NCI-H446 treated with DMSO at 0.1 percent for 48 hours (cell line): Measurements from ENCODE around the gene CD69.
"Not testable (repeated sequence)": the region's sequence is repeated elsewhere in the genome, so short reads cannot be mapped to it uniquely, and the experiment has no call there.

ENCODE experiments used
- DNase-seq: peaks from one replicate; lab custom pipeline; 2025; lab: John Stamatoyannopoulos, UW

CD69 gene

DNA sequence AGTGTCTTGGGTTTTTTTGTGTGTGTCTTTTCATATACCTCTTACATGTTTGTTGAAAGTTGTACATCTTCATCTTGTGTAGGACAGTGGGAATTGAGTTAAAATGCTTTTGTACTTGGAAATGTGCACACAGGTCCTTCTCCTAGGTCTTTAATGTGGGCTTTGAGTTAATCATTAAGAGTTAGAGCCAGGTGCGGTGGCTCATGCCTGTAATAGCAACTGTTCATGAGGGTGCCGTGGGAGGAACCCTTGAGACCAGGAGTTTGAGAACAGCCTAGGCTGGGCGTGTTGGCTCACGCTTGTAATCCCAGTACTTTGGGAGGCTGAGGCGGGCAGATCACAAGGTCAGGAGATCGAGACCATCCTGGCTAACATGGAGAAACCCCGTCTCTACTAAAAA lies 41.7 kb downstream of the CD69 start:
- DNase-seq = no peak

DNA sequence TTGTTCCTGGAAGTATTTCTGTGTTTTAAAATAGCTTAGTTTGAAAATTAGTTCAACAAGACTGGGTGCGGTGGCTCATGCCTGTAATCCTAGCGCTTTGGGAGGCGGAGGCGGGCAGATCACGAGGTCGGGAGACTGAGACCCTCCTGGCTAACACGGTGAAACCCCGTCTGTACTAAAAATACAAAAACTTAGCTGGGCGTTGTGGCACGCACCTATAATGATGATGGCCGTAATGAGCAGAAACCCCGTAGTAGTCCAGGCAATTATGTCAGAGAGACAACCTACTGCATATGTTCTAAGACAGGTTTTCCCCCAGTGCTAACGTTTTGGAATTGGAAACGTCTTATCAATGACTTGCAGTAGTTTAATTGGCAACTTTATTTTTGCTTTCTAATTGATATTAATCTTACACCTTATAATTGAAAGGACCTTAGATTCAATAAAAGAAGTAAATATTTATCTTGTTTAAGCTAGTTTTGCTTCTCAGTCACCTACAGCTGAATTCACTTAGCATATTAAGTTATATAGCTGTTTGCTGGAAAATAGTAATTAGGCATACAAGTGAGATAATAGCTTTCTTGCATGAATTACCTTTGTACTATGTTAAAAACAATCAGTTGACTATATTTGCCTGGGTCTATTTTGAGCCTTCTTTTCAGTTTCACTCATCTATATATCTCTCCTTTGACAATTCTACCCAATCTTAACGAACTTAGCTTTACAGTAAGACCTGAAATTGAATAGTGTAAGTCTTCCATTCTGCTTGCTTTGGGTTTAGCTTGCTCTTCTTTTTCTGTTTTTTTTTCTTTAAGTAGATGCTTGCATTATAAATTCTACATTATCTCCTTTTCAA lies 43.4 kb downstream of the CD69 start:
- DNase-seq = no peak

DNA sequence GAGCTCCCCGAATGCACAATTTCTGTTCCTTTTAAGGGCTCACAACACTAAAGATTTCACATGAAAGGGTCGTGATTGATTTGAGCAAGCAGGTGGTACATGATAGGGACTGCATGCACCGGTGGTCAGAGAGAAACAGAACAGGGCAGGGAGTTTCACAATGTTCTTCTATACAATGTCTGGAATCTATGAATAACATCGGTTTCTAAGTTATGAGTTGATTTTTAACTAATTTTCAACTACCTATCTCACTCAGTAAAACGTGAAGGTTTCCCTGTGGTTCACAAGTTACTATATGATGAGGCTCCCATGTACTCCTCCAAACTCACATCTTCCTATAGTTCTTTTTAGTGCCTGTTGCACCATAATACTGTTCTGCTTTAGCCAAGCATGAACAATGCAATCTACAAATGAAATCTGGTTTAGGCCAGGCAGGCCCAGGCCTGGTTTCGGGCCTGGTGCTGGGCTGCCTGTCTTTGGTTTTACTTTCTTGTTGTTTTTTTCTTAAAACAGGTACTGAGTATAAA lies 47.6 kb downstream of the CD69 start:
- DNase-seq = not testable (repeated sequence)

DNA sequence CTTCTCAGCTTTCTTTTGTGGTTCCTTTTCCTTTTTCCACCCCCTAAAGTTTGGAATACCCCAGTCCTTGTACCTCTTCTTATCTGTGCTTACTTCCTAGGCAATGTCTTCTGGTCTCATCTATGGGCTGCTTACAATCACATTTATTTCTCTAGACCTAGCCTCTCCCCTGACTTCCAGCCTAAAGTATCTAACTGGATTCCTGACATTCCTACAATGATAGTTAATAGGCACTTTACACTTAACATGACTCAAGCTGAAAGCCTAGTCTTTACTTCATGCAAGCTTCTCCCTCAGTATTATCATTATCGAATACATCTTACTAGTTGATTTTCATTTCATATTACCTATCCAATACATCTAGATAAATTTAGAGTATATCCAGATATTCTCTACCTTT lies 49.0 kb downstream of the CD69 start:
- no peak for DNase-seq

DNA sequence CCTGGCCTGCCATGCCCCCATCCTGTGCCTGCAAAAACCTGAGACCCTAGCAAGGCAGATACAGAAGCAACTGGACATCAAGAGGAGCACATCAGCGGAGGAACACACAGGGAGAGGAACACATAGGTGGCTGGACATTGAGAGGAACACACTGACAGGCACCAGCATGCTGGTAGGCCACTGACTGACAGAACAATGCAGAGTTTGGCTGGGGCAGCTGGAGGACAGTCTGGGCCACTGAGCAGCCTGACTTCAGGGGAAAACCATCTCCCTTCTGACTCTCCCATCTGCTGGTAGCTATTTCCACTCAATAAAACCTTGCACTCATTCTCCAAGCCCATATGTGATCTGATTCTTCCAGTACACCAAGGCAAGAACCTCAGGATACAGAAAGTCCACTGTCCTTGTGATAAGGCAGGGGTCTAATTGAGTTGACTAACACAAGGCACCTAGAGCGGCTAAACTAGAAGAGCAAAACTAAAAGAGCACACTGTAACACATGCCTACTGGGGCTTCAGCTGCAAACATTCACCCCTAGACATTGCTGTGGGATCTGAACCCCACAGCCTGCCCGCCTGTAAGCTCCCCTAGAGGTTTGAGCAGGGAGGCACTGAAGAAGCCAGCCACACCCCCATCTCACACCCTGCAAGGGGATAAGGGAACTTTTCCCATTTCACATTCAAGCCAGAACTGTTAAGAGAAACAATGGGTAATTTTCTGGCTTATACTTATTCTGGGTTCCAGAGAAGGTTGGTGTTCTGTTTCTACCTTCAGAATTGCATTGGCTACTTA lies 49.9 kb downstream of the CD69 start:
- DNase-seq = no peak

DNA sequence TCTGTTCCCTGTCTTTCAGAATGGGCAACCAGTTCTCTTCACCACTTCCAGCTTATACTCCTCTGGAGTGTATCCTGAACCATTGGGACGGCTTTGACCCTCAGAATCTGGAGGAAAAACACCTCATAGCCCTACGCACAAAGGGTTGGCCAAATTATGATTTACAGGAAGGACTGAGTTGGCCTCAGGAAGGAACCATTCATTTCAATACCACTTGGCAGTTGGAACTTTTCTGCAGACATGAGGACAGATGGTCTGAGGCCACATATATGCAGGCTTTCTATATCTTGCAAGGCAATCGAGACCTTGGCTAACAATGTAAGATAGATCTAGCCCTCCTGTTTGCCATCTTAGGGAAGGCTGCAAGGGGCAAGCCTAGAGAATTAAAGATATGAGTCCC lies 51.8 kb downstream of the CD69 start:
- no peak for DNase-seq

DNA sequence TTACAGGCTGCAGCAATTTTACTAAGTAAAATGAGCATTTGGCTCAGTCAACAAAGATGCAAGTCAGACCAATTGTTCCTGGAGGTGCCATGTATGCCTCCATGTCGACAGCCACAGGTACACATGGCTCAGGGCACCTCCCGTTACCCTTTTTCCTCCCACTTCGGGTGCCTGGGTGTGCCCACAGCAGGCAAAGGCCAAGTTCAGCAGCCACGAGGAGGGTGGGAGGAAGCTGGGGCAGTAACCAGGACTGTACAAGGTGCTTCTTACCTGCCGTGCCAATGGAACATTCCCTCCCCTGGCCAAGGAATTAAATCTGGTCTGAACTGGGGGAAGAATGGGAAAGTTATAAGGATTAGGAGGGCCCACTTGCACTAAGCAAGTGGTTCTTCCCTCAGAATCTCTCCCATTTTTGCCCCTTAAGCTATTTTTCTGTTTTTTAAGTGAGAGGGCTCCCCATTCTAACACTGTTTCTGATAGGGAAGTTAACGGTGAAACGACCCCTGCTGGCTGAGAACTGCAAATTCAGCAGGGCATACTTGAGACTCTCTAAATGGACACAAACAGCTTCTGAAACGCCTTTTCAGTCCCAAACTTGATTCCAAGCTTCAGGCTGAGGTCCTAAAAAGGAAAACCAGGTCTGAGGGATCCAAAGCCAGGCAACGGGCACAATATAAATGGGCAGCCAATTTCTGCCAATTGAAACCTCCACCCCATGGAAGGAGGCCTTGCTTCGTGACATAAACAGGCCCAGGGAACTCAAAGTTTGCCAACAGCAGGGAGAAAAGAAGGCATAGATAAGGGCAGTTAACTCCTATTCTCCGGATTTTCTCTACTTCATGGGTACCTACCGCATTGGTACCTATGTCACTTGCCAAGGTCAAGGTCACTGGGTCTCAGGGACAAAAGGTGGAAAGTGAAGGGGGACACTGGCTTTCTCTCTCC lies 52.6 kb downstream of the CD69 start:
- DNase-seq = peak; percentile 1

DNA sequence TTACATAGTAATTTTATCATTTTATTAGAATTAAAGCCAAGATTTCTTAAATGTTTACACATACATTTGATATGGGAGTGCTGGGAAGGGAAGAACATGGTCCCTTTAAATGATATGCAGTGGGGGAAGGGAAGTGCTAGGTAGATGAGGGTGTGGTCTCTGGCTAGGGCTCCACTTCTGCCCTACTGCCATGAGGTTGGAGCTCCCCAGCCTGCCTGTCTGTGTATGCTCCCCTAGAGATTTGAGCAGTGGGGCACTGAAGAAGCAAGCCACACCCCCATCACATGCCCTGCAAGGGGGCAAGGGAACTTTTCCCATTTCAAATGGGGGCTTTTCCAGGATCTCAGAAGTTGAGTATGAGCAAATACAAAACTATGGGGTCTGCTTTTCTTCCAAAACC lies 53.3 kb downstream of the CD69 start:
- DNase-seq = no peak

DNA sequence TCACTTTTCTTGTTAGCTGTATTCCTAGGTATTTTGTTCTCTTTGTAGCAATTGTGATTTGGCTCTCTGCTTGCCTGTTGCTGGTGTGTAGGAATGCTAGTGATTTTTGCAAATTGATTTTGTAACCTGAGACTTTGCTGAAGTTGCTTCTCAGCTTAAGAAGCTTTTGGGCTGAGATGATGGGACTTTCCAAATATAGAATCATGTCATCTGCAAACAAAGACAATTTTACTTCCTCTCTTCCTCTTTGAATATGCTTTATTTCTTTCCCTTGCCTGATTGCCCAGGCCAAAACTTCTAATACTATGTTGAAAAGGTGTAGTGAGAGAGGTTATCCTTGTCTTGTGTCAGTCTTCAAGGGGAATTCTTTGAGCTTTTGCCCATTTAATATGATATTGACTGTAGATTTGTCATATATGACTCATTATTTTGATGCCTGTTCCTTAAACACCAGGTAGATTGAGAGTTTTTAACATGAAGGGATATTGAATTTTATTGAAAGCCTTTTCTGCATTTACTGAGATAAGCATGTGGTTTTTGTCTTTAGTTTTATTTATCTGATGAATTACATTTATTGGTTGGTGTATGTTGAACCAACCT lies 54.5 kb downstream of the CD69 start:
- DNase-seq = no peak

DNA sequence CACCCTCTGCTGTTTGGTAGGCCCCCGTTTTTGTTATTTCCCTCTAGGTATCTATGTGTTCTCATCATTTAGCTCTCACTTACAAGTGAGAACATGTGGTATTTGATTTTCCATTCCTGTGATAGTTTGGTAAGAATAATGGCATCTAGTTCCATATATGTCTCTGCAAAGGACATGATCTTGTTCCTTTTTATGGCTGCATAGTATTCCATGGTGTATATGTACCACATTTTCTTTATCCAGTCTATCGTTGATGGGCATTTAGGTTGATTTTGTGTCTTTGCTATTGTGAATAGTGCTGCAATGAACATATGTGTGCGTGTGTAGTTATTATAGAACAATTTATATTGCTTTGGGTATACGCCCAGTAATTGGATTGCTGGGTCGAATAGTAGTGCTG lies 56.1 kb downstream of the CD69 start:
- not testable (repeated sequence) for DNase-seq
